GM21619 (cell line): ENCODE results near the gene ZNHIT2.

Source experiments
- ATAC-seq: cut with Tn5 transposase; IDR thresholded peaks from one replicate; pipeline ENCODE4 v1.9.1; 2021; ENCODE audit not compliant: unreplicated experiment

The ZNHIT2 gene

GRCh38 chr11:65107078-65107477 is 10.4 kb downstream of the ZNHIT2 start:
- no peak for ATAC-seq

DNA sequence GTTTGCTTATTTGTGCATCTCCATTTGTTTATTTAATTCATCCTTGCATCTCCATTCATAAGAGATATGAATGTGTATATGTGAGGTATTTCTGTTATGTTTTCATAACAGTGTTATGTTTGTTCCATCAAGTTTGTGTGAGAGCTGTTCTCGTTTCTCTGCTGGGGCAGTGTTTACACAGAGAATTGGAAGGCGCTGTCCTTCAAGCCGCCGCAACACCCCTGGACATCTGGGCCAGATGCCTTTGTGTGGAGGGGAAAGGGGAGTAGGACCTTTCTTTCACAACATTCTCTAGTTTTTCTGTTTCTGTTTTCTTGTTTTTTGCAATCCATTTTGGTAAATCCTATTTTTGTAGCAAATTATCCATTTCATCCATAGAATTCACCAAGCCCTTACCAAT is 12.9 kb downstream of the ZNHIT2 start:
- ATAC-seq, result no peak

- no peak for ATAC-seq
Measured at GRCh38 chr11:65103476-65103875, 14.0 kb downstream of the ZNHIT2 start.

GRCh38 chr11:65102142-65103095 is 15.1 kb downstream of the ZNHIT2 start:
- no peak for ATAC-seq

DNA sequence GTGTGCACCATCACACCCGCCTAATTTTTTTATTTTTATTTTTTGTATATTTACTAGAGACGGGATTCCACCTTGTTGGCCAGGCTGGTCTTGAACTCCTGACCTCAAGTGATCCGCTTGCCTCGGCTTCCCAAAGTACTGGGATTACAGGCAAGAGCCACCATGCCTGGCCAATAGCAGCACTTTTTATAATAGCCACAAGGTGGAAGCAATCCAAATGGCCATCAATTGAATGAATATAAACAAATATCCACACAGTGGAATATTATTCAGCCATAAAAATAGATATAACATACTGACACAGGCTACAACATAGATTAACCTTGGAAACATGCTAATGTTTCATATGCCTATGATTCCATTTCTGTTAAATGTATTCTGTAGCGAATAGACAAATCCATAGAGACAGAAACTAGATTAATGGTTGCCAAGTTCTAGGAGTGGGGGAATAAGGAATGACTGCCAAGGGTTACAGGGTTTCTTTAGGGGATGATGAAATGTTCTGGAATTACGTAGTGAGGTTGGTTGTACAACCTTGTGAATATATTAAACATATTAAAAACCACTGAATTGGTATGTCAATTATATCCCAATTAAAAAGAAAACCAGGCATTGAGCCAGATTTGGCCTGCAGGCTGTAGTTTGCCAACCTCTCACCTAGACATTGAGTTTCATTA is 16.7 kb downstream of the ZNHIT2 start:
- no peak for ATAC-seq

DNA sequence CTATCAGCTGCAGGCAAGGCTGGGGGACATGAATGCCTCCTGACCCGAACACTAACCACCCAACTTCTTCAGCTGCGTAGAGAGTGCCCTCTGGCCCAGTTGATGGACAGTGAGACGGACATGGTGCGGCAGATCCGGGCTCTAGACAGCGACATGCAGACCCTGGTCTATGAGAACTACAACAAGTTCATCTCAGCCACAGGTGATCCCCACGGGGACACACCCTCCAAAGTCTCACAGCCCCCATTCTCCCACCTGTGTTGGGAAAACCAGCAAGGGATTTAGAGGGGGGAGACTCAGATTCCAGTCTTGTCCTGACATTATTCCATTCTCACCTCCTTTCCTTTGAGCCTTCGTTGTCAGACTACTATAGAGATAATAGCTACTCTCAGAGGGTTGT is 20.6 kb downstream of the ZNHIT2 start:
- no peak for ATAC-seq

DNA sequence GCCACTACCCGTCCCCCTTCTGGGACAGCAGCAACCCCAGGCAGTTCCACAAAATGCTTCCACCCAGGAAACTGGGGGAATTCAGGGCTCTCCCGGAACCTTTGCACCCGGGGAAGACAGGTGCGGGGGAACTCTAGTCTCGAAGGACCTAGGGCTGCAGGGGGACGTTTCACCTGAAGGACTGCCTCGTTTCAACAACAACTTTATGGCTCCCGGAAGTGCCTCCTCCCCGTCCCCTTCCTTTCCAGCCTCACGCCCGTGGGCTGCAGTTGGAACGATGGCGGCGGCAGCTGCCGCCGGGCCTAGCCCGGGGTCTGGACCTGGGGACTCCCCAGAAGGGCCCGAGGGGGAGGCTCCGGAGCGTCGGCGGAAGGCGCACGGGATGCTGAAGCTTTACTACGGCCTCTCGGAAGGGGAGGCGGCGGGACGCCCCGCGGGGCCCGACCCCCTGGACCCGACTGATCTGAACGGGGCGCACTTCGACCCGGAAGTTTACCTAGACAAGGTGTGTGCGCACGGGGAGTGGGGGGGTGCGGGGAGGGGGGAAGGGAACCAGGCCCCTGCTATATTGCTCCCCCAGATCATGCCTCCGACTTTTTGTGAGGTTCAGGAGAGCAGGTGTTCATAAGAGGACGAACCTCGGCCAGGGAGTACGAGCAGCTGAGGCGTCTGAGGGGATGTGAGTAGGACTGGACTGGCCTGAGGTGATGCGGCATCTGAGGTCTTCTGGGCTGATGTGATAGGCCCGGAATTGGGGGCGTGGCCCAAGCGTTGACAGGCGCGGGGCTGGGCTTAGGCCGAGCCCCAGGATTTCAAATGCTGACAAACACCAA is 21.3 kb downstream of the ZNHIT2 start, which contains the start of gene VPS51:
TSS of gene VPS51 (plus strand) at position 241 of the 833 bp plus-strand sequence. CDS start at position 278, 37 bp downstream.
- peak; percentile 84 for ATAC-seq

DNA sequence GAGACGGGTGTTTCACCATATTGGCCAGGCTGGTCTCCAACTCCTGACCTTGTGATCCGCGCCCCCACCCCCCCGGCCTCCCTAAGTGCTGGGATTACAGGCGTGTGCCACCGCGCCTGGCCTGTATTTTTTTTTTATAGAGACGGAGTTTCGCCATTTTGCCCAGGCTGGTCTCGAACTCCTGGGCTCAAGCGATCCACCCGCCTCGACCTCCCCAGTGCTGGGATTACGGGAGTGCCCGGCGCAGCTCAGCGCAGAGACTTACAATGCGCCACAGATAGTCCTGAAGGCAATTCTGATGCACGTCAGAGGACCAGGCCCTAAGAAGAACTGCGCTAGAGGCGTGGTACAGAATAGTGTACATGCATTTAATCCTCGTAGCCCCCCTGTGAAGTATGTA is 22.1 kb downstream of the ZNHIT2 start:
- ATAC-seq, result no peak

DNA sequence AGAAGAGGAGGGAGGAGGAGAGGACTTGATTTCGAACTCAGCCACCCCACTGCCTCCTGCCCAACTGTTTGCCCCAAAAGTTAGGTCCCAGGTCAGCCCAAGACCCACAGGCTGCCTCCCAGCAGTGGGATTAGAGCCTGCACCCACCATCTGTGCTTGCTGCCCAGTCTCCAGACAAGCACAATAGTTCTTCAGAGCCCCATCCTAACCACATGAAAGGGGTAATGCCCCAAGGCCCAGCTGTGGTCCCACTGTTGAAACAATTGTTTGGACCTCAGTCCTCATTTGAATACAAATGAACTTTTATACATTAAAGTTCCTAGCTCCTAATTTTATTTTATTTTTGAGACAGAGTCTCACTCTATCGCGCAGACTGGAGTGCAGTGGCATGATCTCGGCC is 26.9 kb downstream of the ZNHIT2 start:
- ATAC-seq, result no peak

GRCh38 chr11:65089621-65090020 is 27.9 kb downstream of the ZNHIT2 start:
- ATAC-seq, result no peak

GRCh38 chr11:65087827-65088226 is 29.7 kb downstream of the ZNHIT2 start:
- ATAC-seq, result no peak

DNA sequence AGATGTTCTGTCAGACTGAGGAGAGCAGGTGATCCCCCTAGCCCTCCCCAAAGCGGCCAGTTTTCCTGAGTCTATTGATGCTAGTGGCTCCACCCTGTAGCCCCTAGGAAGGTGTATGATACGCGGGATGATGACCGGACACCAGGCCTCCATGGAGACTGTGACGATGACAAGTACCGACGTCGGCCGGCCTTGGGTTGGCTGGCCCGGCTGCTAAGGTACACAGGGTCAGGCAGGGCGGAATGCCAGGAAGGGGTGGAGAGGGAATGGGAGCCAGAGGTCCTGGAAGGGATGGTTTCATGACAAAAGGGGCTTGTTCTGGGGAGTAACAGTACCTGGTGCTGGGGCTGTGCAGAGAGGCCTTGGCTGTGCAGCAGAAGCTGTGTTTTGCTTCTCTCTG is 30.3 kb downstream of the ZNHIT2 start:
- ATAC-seq, result no peak

DNA sequence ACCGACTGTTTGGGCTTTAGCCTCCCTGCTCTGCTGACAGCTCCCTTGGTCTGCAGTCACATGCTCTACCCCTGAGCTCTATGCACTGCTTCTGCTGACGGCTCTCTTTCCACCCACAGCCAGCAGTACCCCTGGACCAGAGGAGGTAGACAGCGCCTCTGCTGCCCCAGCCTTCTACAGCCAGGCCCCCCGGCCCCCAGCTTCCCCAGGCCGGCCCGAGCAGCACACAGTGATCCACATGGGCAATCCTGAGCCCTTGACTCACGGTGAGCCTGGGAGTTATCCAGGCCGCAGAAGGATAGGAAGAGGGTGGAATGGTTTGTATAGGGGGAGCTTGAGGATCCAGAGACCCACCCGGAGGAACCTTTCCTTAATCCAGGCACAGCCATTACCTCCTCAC is 30.7 kb downstream of the ZNHIT2 start:
- no peak for ATAC-seq

DNA sequence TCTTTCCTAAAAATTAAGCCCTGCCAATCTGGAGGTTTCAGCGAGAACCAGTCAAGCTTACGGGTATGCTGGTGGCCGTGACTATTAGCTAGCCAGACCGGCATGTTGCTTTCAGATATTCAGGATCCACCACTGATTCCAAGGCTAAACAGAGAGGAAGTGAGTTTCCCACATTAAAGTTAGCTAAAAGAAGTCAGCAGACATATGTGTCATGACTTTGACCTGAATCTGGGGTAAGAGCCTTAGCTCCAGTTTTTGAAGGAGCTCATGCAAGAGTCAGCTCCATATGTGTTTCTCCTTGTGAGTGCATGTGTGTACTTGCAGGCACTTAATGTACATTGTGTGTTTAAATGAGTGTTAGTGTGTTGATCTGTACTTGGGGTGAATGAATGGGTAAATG is 32.1 kb downstream of the ZNHIT2 start:
- no peak for ATAC-seq

DNA sequence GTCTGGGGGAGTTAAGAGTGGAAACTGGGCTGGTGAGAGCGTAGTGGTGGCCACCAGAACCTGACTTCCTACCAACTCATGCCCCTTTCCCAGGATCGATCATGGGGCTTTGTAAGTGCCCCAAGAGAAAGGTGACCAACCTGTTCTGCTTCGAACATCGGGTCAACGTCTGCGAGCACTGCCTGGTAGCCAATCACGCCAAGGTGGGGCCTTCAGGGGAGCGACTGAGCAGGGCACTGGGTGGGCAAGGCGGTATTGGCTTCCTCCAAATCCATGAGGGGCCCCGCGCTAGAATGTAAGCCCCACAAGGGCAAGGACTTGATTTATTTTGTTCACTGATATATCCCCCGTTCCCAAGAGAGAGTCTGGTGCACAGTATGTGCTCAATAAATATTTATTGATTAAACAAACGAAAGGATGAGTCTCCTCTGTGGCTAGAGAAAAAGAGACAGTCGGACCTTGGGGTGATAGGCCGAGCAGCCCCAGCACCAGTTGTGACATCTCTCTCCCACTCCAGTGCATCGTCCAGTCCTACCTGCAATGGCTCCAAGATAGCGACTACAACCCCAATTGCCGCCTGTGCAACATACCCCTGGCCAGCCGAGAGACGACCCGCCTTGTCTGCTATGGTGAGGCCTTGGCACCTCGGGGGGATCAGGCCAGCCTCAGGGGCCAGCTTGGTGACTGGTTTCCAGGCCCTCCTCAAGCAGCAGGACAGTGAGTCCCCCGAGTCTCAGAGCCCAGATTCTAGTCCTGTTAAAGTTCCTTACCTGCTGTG is 32.7 kb downstream of the ZNHIT2 start:
- ATAC-seq, result no peak

- ATAC-seq, result peak; percentile 73
Measured at GRCh38 chr11:65083834-65084597, 33.5 kb downstream of the ZNHIT2 start, which contains the start of the genes CDCA5 and ZFPL1. CDCA5 (minus strand) TSS chr11:65084040; CDS start chr11:65083978, 62 bp downstream. ZFPL1 (plus strand) TSS chr11:65084222; CDS start chr11:65084699, 477 bp downstream.

GRCh38 chr11:65083134-65083833 is 34.2 kb downstream of the ZNHIT2 start:
- peak; percentile 8 for ATAC-seq

DNA sequence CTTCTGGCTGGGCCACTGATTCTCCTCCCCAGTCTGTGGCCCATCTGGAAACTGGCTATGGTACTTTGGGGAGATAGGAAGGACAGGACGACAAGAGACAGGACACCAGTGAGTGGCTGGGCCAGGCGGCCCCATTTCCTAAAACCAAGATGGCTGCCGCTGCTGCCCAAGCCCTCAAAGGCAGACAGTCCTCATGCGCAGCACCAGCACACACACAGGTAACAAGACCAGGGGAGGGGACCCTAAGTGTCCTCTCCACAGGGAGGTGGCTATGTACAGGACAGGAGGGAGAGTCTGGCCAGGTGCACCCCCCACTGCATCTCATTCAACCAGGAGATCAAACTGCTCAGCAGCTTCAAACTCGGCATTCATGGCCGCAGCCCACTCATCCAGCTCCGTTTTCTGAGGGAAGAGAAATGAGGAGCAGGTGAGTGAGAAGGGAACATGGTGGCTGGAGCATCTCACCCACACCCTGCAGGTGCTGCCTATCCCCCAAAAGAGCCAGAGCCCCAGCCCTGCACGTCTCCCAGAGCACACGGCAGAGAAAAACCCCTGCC is 38.6 kb downstream of the ZNHIT2 start:
- ATAC-seq, result no peak

- no peak for ATAC-seq
Measured at GRCh38 chr11:65078151-65078550, 39.4 kb downstream of the ZNHIT2 start.
